T-helper 1 cell treated with Interleukin-12 subunit alpha and Interleukin-12 subunit beta and Interleukin-4 antibody, amounts not matched to agents 30 ng/mL and 1 ng/mL, for 36 hours (primary cell): Measurements from ENCODE around the gene DNPH1. TPM values are rescaled to one million over a fixed set of nuclear protein-coding genes. Genes with fewer than 3 reads are reported as not detected.

Source experiments
- intact Hi-C: fragments of 100-400 bp; cut with micrococcal nuclease; formaldehyde crosslinking; loops from one replicate; pipeline ENCODE4 v1.15.1; 2024
- total RNA-seq: library from RNA; stranded (reverse); gene quantifications from 2 replicates; pipeline ENCODE4 v1.2.3, GENCODE V29; 2022

The DNPH1 gene
- 68.5 and 71.2 TPM in 2 replicates for total RNA-seq

GRCh38 chr6:43228951-43229802 lies at the start of gene DNPH1:
Gene DNPH1 (minus strand): TSS chr6:43229481. CDS start chr6:43229456, 25 bp downstream.
- intact Hi-C loops: loop anchor here (1.0 to 2.0 kb wide), 5 partner anchors 18 to 277 kb away; partner anchors contain the start of genes ABCC10 and PEX6

- intact Hi-C loops: no loop called here
Observed at GRCh38 chr6:43278524-43279078, 49.3 kb upstream of the DNPH1 start.

GRCh38 chr6:43277643-43278523 lies 48.6 kb upstream of the DNPH1 start:
- intact Hi-C loops: no loop called here

- intact Hi-C loops: no loop called here
Observed at GRCh38 chr6:43277306-43277642, 48.0 kb upstream of the DNPH1 start.

- intact Hi-C loops: no loop called here
Observed at GRCh38 chr6:43276577-43277305, 47.5 kb upstream of the DNPH1 start.

GRCh38 chr6:43275801-43276576 lies 46.7 kb upstream of the DNPH1 start:
- intact Hi-C loops: no loop called here

GRCh38 chr6:43274916-43275597 lies 45.8 kb upstream of the DNPH1 start:
- intact Hi-C loops: no loop called here

GRCh38 chr6:43274127-43274915 lies 45.0 kb upstream of the DNPH1 start:
- intact Hi-C loops: no loop called here

- intact Hi-C loops: no loop called here
Observed at GRCh38 chr6:43273707-43274106, 44.4 kb upstream of the DNPH1 start.

GRCh38 chr6:43271944-43272343 lies 42.7 kb upstream of the DNPH1 start:
- intact Hi-C loops: no loop called here

- intact Hi-C loops: no loop called here
Observed at GRCh38 chr6:43271103-43271815, 42.0 kb upstream of the DNPH1 start.

- intact Hi-C loops: no loop called here
Observed at GRCh38 chr6:43269273-43270007, 40.2 kb upstream of the DNPH1 start.

- intact Hi-C loops: no loop called here
Observed at GRCh38 chr6:43268782-43269272, 39.5 kb upstream of the DNPH1 start.

GRCh38 chr6:43268355-43268700 lies 39.0 kb upstream of the DNPH1 start:
- intact Hi-C loops: no loop called here

- intact Hi-C loops: no loop called here
Observed at GRCh38 chr6:43267619-43268354, 38.5 kb upstream of the DNPH1 start.

- intact Hi-C loops: no loop called here
Observed at GRCh38 chr6:43265564-43265963, 36.3 kb upstream of the DNPH1 start.

GRCh38 chr6:43264599-43265145 lies 35.4 kb upstream of the DNPH1 start:
- intact Hi-C loops: no loop called here
